NK-92 treated with Interleukin-12 subunit alpha and Interleukin-12 subunit beta, amount 100 ng/mL, for 24 hours (cell line): ENCODE results near the gene KCNJ12.

ENCODE experiments used
- DNase-seq: peaks from one replicate; lab custom pipeline; 2025; lab: John Stamatoyannopoulos, UW

Gene KCNJ12

GRCh38 chr17:21368545-21369246, 7.5 kb upstream of the KCNJ12 start:
- no peak for DNase-seq

DNA sequence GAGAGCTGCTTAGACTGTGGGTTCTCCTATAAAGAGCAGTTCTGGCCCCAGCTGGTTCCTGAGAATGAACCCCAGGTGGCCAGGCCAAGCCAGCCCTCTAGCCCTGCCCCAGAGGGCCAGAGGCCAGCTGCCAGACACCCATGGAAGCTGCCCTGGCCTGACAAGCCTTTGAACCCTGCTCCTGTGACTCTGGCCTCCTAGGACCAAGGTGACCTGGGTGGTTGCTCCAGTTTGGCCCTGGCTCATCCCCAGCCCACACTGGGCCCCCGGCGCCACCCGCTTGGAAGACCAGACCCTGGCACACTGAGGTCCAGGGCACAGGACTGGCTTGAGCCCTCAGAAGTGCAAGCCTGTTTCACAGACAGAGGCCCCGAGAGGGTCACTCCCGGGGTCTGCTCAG, 6.8 kb upstream of the KCNJ12 start:
- DNase-seq = no peak

- no peak for DNase-seq
These were observed 5.7 kb upstream of the KCNJ12 start for GRCh38 chr17:21370430-21370829.

DNA sequence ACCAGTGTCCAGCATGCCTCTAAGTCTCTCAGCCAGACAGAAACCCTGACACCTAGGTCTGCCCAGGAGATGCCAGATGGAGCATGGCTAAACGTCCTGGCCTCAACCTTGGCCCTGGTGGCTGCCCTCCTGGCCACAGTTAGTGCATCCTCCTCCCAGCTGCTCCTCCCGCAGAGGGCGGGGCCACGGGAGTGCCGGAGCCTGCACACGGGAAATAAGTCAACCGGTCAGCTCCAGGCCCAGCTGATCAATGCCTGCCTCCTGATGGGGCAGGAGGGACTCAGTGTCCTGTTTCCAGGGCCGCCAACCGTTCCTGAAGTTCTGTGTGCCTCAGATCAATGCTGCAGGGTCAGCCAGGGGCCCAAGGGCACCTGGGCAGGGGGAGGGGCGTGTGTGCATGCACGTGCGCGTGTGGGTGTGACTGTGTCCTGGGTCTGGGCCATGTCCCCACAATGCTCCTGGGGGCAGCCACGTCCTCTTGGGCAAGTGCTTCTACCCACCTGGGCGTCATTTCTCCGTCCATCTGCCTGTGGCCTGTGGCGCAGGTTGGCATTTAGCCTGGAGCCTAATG, 4.6 kb upstream of the KCNJ12 start:
- no peak for DNase-seq

GRCh38 chr17:21372256-21372954, 3.8 kb upstream of the KCNJ12 start:
- DNase-seq = no peak

DNA sequence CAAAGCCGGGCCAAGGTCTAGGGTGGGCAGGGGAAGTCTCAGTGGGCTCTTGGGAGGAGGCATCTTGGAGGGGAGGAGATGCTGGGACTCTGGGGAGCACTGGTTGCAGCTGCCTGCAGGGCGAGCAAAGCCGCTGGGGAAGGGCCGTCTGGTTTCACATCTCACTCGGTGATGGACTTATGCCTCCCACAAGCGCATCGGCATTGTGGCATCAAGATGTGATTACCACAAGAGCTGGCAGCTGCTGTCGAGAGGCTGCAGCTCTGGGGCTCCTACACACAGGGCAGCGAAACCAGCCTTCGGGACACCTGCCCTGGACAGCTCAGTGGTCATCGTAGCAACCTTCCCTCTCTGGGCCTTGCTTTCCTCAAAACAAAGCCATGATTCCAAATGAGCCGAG, 3.1 kb upstream of the KCNJ12 start:
- no peak for DNase-seq

DNA sequence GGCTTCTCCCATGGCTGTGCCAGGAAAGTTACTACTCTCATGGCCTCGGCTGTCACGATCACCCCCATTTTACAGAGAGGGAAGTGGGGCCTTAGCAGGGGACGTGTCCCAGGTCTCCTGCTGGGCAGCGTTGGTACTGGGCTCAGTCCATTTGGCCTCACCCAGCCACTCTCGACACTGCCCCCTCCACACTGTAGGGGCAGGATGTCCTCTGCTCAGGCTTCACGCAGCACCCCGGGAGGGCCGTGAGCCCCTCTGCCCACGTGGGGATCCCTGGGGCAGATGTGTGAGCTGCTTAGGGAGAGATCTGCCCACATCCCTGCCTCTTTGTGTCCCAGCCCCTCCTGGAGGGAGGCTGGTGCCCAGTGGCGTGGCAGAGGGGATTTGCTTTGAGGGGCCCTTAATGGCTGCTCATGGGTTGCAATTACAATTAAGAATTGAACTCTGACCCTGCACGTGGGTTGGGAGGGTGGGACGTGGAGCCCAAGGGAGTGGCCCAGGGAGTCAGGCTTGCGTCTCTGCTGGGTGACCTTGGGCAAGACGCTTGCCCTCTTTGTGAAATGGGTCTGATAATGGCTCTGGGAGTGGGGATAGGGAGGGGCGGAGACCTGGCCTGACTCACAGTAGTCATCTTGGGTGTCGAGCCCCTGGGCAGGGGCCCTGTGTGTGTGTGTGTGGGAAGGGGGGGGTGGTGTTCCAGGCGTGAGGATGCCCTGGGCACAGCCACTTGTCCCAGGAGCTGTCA, 2.3 kb upstream of the KCNJ12 start:
- no peak for DNase-seq

- no peak for DNase-seq
These were observed 1.6 kb upstream of the KCNJ12 start for GRCh38 chr17:21374441-21375161.

DNA sequence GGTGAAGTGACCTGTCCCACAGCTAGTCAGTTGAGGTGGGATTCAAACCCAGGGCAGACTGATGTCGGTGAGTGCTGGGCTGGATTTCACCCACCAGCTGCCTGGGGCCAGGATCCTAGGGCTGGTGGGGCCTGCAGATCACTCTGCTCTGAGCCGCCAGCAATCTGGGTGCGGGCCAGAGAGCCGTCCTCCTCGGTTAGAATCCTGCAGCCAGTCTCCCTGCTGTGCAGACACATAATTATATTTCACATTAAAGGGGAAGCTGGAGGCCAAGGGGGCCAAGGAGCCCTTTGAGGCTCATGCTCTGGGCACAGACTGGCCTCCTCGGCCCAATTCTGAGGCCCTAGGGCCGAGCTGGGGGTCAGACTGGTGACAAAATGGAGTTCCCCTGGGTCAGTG, 996 bp upstream of the KCNJ12 start:
- no peak for DNase-seq

- DNase-seq = no peak
These were observed 438 bp upstream of the KCNJ12 start for GRCh38 chr17:21375757-21376080.

GRCh38 chr17:21376759-21377690, 868 bp downstream of the KCNJ12 start:
- DNase-seq = no peak

DNA sequence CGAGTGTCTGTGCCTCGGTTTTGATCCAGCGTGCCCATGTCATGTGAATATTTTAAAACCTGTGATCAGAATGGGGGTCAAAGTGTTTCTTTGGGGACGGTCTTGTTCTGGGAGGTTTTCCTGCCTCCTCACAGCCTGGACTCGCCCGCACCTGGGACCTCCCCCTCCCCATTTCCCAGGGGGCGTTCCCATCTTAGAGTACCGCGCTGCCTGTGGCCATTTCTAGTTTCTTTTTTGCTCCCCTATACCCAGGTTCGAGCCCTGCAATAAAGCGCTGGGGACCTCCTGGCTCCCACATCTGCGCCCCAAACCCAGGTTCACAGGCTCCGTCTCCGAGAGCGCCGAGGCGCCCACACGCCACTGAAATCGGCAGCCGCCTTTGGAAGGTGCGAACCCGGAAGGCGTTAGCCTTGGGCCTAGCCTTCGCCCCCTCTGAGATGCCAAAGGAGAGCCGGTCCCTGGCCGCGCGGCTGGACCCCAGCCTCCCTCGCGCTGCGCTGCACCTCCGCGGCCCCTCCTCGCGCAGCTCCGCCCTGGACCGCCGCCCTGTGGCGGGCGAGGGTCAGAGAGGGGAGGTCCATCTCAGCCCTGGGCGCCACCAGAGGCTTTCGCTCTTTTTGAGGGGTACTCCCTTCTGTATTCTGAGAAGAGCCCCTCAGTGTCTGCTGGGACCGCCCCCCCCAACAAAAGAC, 1.7 kb downstream of the KCNJ12 start:
- DNase-seq = no peak

GRCh38 chr17:21378553-21378952, 2.4 kb downstream of the KCNJ12 start:
- no peak for DNase-seq

DNA sequence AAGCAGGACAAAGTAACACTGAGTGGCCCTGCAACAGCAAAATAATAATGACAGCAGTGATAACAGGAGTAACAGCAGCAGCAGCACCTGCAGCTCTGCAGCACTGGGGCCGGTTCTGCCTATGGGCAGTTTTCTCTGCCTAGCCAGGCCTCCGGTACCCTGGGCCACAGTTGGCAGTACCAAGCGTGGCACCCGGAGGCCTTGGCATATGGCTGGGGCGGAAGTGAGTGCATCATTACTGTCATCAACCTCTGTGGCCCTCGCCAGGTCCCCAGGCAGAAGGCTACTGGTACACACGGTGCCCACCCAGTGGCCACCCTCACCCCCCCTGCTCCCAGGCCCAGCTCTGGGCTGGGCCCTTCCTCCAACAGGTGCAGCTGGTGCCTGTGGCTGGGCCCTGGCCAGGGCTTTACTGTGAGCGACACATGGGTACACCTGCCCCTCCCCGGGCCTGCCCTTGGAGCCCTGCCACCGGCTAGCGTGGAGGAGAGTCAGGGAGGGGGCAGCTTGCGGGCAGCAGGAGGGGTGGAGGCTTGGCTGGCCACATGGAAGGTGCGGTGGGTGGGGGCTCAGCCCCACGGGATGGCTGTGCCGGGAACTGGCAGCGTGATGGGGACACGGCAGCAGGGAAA, 3.0 kb downstream of the KCNJ12 start:
- DNase-seq = no peak

DNA sequence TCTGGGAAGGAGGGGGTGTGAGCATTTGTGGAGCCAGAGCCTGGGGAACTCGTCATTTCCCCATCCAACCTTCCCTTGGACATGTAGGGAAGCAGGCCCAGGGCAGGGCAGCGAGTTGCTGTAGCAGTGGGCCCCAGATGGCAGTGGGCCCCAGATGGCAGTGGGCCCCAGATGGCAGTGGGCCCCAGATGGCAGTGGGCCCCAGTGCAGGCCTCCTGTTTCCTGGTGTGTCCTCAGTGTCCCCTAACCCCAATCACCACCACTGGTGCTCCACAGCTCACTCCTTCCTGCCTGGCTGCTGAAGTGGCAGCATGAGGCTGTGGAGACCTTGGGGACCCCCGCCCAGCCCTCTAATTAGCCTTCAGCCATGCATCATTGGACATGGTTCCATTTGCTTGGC, 4.5 kb downstream of the KCNJ12 start:
- no peak for DNase-seq

DNA sequence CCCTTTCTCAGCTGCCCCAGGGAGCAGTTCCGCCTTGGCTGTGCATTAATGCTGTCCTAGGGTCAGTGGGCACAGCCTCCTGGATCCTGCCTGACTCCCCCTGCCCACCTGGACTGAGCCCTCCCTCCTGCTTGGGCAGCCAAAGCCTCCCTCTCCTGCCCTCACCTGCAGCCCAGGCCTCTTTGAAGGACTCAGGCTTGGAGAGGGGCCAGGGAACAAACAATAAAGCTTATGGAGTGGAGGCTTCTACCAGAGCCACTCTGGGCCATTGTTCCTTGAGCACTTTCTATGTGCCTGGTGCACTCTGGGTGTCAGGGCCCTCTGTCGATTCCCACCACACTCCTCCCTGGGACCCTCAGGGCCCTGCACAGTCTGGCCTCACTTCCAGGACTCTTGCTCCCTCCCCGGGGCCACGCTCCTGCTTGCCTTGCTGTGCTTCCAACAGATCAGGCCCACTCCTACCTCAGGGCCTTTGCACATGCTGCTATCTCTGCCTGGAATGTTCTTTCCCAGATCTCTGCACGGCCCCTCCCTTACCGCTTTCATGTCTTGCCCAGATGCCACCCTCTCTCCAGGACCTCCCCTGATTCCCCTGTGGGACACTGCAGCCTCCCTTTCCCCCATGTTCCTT, 5.0 kb downstream of the KCNJ12 start:
- no peak for DNase-seq

GRCh38 chr17:21382560-21383495, 6.7 kb downstream of the KCNJ12 start:
- DNase-seq = no peak

DNA sequence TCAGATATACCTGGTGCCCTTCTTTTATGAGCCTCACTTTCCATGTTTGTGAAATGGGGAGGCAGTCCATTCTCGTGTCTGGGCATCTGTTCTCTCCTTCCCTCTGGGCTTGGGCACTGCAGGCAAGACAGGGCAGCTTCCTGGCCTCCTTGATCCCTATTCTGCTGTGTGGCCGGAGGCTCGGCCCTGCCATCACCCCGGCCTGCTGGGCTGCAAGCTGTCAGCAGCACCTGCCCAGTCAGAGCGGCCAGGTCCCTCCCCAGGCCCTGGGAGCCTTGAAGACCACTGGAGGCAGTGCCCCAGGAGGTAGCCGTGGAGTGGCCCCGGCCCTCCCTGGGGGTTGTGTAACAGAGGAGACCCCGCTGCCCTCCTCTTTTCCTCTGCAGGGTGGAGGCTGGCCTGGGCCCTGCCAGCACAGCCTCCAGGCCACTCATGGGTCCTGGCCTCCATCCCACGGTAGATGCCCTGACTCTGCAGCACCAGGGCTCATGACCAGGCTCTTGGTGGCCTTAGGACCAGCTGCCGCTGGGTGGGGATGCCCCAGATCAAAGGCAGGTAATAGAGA, 9.2 kb downstream of the KCNJ12 start:
- no peak for DNase-seq
